Nephron (organoid): ENCODE data around the gene GARNL3.

Experiments used
- H3K27ac Mint-ChIP-seq, 3 experiments: 2 replicates each; pipeline ENCODE4 v1.8.0; 2020; ENCODE audit warnings: mixed read lengths in 3 of 3, mild to moderate bottlenecking in 2 of 3, moderate library complexity in 1 of 3
- H3K27me3 Mint-ChIP-seq: 2 replicates; pipeline ENCODE4 v1.8.0; 2021; ENCODE audit warnings: low read depth, mild to moderate bottlenecking, moderate library complexity, mixed read lengths
- H3K36me3 Mint-ChIP-seq: 2 replicates; pipeline ENCODE4 v1.8.0; 2020; ENCODE audit warnings: low read depth, mixed read lengths
- H3K4me1 Mint-ChIP-seq: 2 replicates; pipeline ENCODE4 v1.8.0; 2020; ENCODE audit warnings: mixed read lengths
- H3K4me3 Mint-ChIP-seq, 3 experiments: 2 replicates each; pipeline ENCODE4 v1.8.0; 2020; ENCODE audit warnings: mild to moderate bottlenecking in 3 of 3, mixed read lengths in 3 of 3, moderate library complexity in 2 of 3
- H3K9me3 Mint-ChIP-seq: 2 replicates; pipeline ENCODE4 v1.8.0; 2020; ENCODE audit warnings: mixed read lengths
- TF ChIP-seq, protein P1 (sequence below), 3 experiments: fragments of 200-600 bp; sonication (generic); IDR thresholded peaks; one replicate each; pipeline ENCODE4 v1.5.0; 2021; ENCODE audit warnings: antibody characterized with exemption in 3 of 3; ENCODE audit not compliant: unreplicated experiment in 3 of 3

GARNL3 gene

GRCh38 chr9:127309715-127310114 lies 45.1 kb downstream of the GARNL3 start:
- TF ChIP-seq, protein P1, sequence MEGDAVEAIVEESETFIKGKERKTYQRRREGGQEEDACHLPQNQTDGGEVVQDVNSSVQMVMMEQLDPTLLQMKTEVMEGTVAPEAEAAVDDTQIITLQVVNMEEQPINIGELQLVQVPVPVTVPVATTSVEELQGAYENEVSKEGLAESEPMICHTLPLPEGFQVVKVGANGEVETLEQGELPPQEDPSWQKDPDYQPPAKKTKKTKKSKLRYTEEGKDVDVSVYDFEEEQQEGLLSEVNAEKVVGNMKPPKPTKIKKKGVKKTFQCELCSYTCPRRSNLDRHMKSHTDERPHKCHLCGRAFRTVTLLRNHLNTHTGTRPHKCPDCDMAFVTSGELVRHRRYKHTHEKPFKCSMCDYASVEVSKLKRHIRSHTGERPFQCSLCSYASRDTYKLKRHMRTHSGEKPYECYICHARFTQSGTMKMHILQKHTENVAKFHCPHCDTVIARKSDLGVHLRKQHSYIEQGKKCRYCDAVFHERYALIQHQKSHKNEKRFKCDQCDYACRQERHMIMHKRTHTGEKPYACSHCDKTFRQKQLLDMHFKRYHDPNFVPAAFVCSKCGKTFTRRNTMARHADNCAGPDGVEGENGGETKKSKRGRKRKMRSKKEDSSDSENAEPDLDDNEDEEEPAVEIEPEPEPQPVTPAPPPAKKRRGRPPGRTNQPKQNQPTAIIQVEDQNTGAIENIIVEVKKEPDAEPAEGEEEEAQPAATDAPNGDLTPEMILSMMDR (IDR thresholded peaks at IDR 0.05; ENCODE audit: unreplicated experiment in 3 of 3) = no peak
- H3K9me3 Mint-ChIP-seq = no peaks in the 10 kb centered on the region
- H3K27ac Mint-ChIP-seq = no peak overlapping the region
- peaks cover 4% of the 10 kb centered on the region for H3K27me3 Mint-ChIP-seq
- H3K4me3 Mint-ChIP-seq = no peak overlapping the region
- H3K4me1 Mint-ChIP-seq = no peaks in the 10 kb centered on the region
- H3K36me3 Mint-ChIP-seq = peaks cover 12% of the 10 kb centered on the region

GRCh38 chr9:127311239-127311741 lies 46.7 kb downstream of the GARNL3 start:
- no peaks in the 10 kb centered on the region for H3K27me3 Mint-ChIP-seq
- H3K4me3 Mint-ChIP-seq = no peak overlapping the region
- no peaks in the 10 kb centered on the region for H3K4me1 Mint-ChIP-seq
- peaks cover 14% of the 10 kb centered on the region for H3K36me3 Mint-ChIP-seq
- TF ChIP-seq, protein P1 (IDR thresholded peaks at IDR 0.05; ENCODE audit: unreplicated experiment in 3 of 3) = peak in 2 of 3 experiments; percentile 9 to 29
- H3K27ac Mint-ChIP-seq = no peak overlapping the region
- H3K9me3 Mint-ChIP-seq = no peaks in the 10 kb centered on the region

- TF ChIP-seq, protein P1 (IDR thresholded peaks at IDR 0.05; ENCODE audit: unreplicated experiment in 3 of 3) = no peak
- H3K27me3 Mint-ChIP-seq = no peaks in the 10 kb centered on the region
- H3K4me3 Mint-ChIP-seq = no peak overlapping the region
- H3K9me3 Mint-ChIP-seq = no peaks in the 10 kb centered on the region
- peaks cover 2% of the 10 kb centered on the region for H3K4me1 Mint-ChIP-seq
- H3K27ac Mint-ChIP-seq = no peak overlapping the region
- peaks cover 26% of the 10 kb centered on the region for H3K36me3 Mint-ChIP-seq
Observed at GRCh38 chr9:127313042-127313560, 48.5 kb downstream of the GARNL3 start.

- Mint-ChIP-seq H3K9me3 (no peaks in the 10 kb centered on the region), H3K36me3 (peaks cover 33% of the 10 kb centered on the region), H3K4me3 (no peak overlapping the region), H3K27ac (no peak overlapping the region), H3K27me3 (no peaks in the 10 kb centered on the region), H3K4me1 (peaks cover 13% of the 10 kb centered on the region)
- TF ChIP-seq, protein P1 (IDR thresholded peaks at IDR 0.05; ENCODE audit: unreplicated experiment in 3 of 3) = no peak
Observed at GRCh38 chr9:127314911-127315310, 50.3 kb downstream of the GARNL3 start.

DNA sequence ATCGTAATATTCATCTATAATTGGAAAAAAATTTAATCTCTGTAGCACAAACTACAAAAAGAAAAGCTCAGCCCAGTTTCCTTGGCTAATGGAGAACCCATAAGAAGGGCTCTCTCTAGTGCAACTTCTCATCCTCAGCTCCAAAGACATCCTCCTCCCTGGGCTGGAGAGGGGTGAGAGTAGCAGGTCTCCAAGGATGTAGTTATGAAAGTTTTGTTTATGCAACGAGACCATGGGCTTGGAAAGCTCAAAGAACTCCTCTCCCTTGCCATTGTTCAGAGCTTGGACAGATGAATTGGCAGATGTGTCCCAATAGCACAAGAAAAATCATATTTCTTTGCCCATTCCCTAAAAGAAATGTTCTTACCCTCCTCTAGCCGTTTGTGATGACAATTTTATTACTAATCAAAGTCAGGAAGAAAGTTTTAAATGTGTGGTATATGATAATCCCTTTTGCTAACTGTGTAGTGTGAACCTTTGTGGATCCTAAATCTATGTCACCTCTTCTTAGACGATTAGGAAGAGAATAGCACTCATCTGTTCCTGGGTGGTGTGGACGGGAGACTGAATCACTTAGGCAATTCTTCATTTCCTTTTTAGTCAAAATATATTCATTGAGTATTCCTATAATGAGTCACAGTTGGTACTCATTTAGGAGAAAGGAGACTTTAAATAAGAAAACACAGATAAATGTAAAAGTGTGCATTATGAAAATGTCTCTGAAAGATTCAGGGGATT lies 52.2 kb downstream of the GARNL3 start:
- Mint-ChIP-seq H3K4me1 (peaks cover 13% of the 10 kb centered on the region), H3K27ac (no peak overlapping the region), H3K27me3 (no peaks in the 10 kb centered on the region), H3K9me3 (no peaks in the 10 kb centered on the region), H3K4me3 (no peak overlapping the region), H3K36me3 (peaks cover 33% of the 10 kb centered on the region)
- TF ChIP-seq, protein P1 (IDR thresholded peaks at IDR 0.05; ENCODE audit: unreplicated experiment in 3 of 3) = no peak
